ENCODE results near the gene CRP.

- TF ChIP-seq POLR2A (IDR thresholded peaks at IDR 0.05) (no peak), CTCF (IDR thresholded peaks at IDR 0.05) (no peak)
Observed at GRCh38 chr1:159705904-159706256, 8.5 kb downstream of the CRP start.
